Measurements from ENCODE around the gene GATAD1. TPM values are rescaled to one million over a fixed set of nuclear protein-coding genes. Genes with fewer than 3 reads are reported as not detected.

The GATAD1 gene
- total RNA-seq, 2 donors from 2014 or later, result 44.0 to 72.3 TPM

DNA sequence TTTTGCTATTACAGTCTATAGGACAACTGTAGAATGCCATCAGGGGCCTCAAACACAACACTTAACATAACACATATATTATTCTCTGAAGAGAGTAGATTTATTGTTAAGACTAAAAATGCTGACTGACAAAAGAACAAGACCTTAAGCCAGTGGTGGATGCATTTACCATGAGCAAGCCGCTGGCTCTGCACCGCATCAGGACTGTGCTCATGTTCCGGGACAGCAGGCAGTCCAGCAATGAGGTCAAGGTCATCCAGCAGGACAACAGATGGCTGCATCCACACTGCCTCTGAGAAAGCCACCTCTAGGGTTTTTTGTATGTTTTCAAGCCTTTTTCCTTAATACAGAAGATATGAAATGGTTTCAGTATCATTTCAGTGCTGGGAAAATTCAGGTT lies 57.3 kb downstream of the GATAD1 start:
- Histone ChIP-seq H3K4me1 (ENCODE audit: control insufficient read depth in 1 of 2, low read depth in 2 of 2) (no peaks in the 10 kb centered on the region), H3K36me3 (peaks cover 37% of the 10 kb centered on the region), H3K27ac (no peak overlapping the region), H3K27me3 (replicated peaks; ENCODE audit: insufficient read depth) (no peaks in the 10 kb centered on the region), H3K4me3 (no peak overlapping the region), H3K9me3 (no peaks in the 10 kb centered on the region)
- TF ChIP-seq, protein P1, sequence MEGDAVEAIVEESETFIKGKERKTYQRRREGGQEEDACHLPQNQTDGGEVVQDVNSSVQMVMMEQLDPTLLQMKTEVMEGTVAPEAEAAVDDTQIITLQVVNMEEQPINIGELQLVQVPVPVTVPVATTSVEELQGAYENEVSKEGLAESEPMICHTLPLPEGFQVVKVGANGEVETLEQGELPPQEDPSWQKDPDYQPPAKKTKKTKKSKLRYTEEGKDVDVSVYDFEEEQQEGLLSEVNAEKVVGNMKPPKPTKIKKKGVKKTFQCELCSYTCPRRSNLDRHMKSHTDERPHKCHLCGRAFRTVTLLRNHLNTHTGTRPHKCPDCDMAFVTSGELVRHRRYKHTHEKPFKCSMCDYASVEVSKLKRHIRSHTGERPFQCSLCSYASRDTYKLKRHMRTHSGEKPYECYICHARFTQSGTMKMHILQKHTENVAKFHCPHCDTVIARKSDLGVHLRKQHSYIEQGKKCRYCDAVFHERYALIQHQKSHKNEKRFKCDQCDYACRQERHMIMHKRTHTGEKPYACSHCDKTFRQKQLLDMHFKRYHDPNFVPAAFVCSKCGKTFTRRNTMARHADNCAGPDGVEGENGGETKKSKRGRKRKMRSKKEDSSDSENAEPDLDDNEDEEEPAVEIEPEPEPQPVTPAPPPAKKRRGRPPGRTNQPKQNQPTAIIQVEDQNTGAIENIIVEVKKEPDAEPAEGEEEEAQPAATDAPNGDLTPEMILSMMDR (IDR thresholded peaks at IDR 0.05), result no peak
- DNase-seq (ENCODE audit: low spot score), result no peak
- no peak for ATAC-seq (ENCODE audit: insufficient number of reproducible peaks, low FRiP score, low read depth)

- no peak for ATAC-seq (ENCODE audit: insufficient number of reproducible peaks, low FRiP score, low read depth)
Measured at GRCh38 chr7:92506363-92506762, 59.1 kb downstream of the GATAD1 start.

GRCh38 chr7:92508946-92509345 lies 61.7 kb downstream of the GATAD1 start:
- ATAC-seq (ENCODE audit: insufficient number of reproducible peaks, low FRiP score, low read depth), result no peak
- TF ChIP-seq, protein P1 (IDR thresholded peaks at IDR 0.05), result no peak

More at GRCh38 chr7:92506363-92506762, 59.1 kb downstream of the GATAD1 start:
- TF ChIP-seq, protein P1 (IDR thresholded peaks at IDR 0.05), result no peak
- Histone ChIP-seq H3K27me3 (replicated peaks; ENCODE audit: insufficient read depth) (no peaks in the 10 kb centered on the region), H3K36me3 (peaks cover 28% of the 10 kb centered on the region), H3K4me3 (no peak overlapping the region), H3K27ac (no peak overlapping the region), H3K9me3 (no peaks in the 10 kb centered on the region), H3K4me1 (ENCODE audit: control insufficient read depth in 1 of 2, low read depth in 2 of 2) (no peaks in the 10 kb centered on the region)
- DNase-seq (ENCODE audit: low spot score), result no peak

More at GRCh38 chr7:92508946-92509345, 61.7 kb downstream of the GATAD1 start:
- DNase-seq (ENCODE audit: low spot score), result no peak
- H3K36me3 ChIP-seq, result peaks cover 18% of the 10 kb centered on the region
- no peaks in the 10 kb centered on the region for H3K27me3 ChIP-seq (replicated peaks; ENCODE audit: insufficient read depth)
- H3K4me1 ChIP-seq (ENCODE audit: control insufficient read depth in 1 of 2, low read depth in 2 of 2), result no peaks in the 10 kb centered on the region
- H3K9me3 ChIP-seq, result no peaks in the 10 kb centered on the region
- H3K27ac ChIP-seq, result no peak overlapping the region
- no peak overlapping the region for H3K4me3 ChIP-seq

Other genes starting within 250 kb of the GATAD1 start
- gene KRIT1, start 201.6 kb upstream of the GATAD1 start, total RNA-seq, result 10 to 100 TPM; 83.1 to 98.8 TPM
- gene ANKIB1, start 201.5 kb upstream of the GATAD1 start, total RNA-seq, result 10 to 100 TPM; 33.3 to 37.1 TPM
- gene ERVW-1, start 30.5 kb downstream of the GATAD1 start, total RNA-seq, result not detected
- gene PEX1, start 81.0 kb downstream of the GATAD1 start, total RNA-seq, result 10 to 100 TPM; 23.0 to 26.2 TPM
- gene RBM48, start 81.3 kb downstream of the GATAD1 start, total RNA-seq, result 10 to 100 TPM in 1 of 2 donors, 1 to 10 TPM in 1; 9.5 to 16.4 TPM
- 10 to 100 TPM; 18.1 to 29.5 TPM for gene FAM133B, start 142.9 kb downstream of the GATAD1 start, total RNA-seq